GM23338 (cell line): ENCODE measurements around the gene VPS37C. TPM values are rescaled to one million over a fixed set of nuclear protein-coding genes. Genes with fewer than 3 reads are reported as not detected.

Experiments used
- ATAC-seq: fragments of 200-7000 bp; cut with Tn5 transposase; 3 replicates; pipeline ENCODE4 v1.9.1; 2020
- DNase-seq: peaks from one replicate; pipeline ENCODE4 v3.0.0-alpha.2; 2015; ENCODE audit warnings: low spot score
- H2AFZ ChIP-seq: fragments of 200-600 bp; sonication (generic); 2 replicates; pipeline ENCODE4 v1.8.0; 2016; ENCODE audit warnings: antibody characterized with exemption, mild to moderate bottlenecking, moderate library complexity
- H3F3A ChIP-seq: fragments of 200-600 bp; sonication (generic); replicated peaks from 2 replicates; pipeline ENCODE4 v1.8.0; 2017; ENCODE audit warnings: antibody characterized with exemption, mixed run types, low read depth
- H3K27ac ChIP-seq: fragments of 200-600 bp; sonication (generic); 2 replicates; pipeline ENCODE4 v1.6.1; 2016; ENCODE audit warnings: low read depth
- H3K27me3 ChIP-seq: fragments of 200-600 bp; sonication (generic); 2 replicates; pipeline ENCODE4 v1.8.0; 2016; ENCODE audit warnings: mild to moderate bottlenecking, mixed run types, moderate library complexity; ENCODE audit not compliant: insufficient read depth
- H3K36me3 ChIP-seq: fragments of 200-600 bp; sonication (generic); 2 replicates; pipeline ENCODE4 v1.8.0; 2016; ENCODE audit warnings: mild to moderate bottlenecking; ENCODE audit not compliant: insufficient read depth
- H3K4me1 ChIP-seq: fragments of 200-600 bp; sonication (generic); 2 replicates; pipeline ENCODE4 v1.8.0; 2016; ENCODE audit warnings: mild to moderate bottlenecking, moderate library complexity; ENCODE audit not compliant: insufficient read depth
- H3K4me2 ChIP-seq: fragments of 200-600 bp; sonication (generic); 2 replicates; pipeline ENCODE4 v1.7.1; 2017; ENCODE audit warnings: mixed run types
- H3K4me3 ChIP-seq: fragments of 200-600 bp; sonication (generic); 2 replicates; pipeline ENCODE4 v1.6.1; 2016; ENCODE audit warnings: mixed run types
- H3K79me2 ChIP-seq: fragments of 200-600 bp; sonication (generic); replicated peaks from 2 replicates; pipeline ENCODE4 v1.8.0; 2017; ENCODE audit warnings: mild to moderate bottlenecking; ENCODE audit not compliant: insufficient read depth
- H3K9me2 ChIP-seq: fragments of 200-600 bp; sonication (generic); 2 replicates; pipeline ENCODE4 v1.8.0; 2017; ENCODE audit not compliant: insufficient read depth
- H4K20me1 ChIP-seq: fragments of 200-600 bp; sonication (generic); replicated peaks from 2 replicates; pipeline ENCODE4 v1.8.0; 2017; ENCODE audit warnings: mild to moderate bottlenecking; ENCODE audit not compliant: insufficient read depth
- H3K27ac Mint-ChIP-seq: 2 replicates; pipeline ENCODE4 v1.8.0; 2020; ENCODE audit warnings: inconsistent platforms, mild to moderate bottlenecking, moderate library complexity, mixed read lengths
- H3K27me3 Mint-ChIP-seq: 3 replicates; pipeline ENCODE4 v1.8.0; 2022; ENCODE audit warnings: low read depth, mild to moderate bottlenecking, moderate library complexity, mixed read lengths, inconsistent platforms; ENCODE audit not compliant: insufficient read depth, poor library complexity
- H3K36me3 Mint-ChIP-seq: 3 replicates; pipeline ENCODE4 v1.8.0; 2021; ENCODE audit warnings: low read depth, mild to moderate bottlenecking, inconsistent platforms, moderate library complexity, mixed read lengths
- H3K4me1 Mint-ChIP-seq: 3 replicates; pipeline ENCODE4 v1.8.0; 2020; ENCODE audit warnings: mild to moderate bottlenecking, inconsistent platforms, mixed read lengths
- H3K4me3 Mint-ChIP-seq: 3 replicates; pipeline ENCODE4 v1.8.0; 2021; ENCODE audit warnings: moderate library complexity, mild to moderate bottlenecking, inconsistent platforms, mixed read lengths
- H3K9me3 Mint-ChIP-seq: 3 replicates; pipeline ENCODE4 v1.8.0; 2020; ENCODE audit warnings: moderate library complexity, mild to moderate bottlenecking, inconsistent platforms, mixed read lengths
- CREB1 ChIP-seq: fragments of 250-450 bp; sonication (Bioruptor Pico); IDR thresholded peaks from 2 replicates; pipeline ENCODE4 v1.5.0; 2020; ENCODE audit warnings: low read depth, mild to moderate bottlenecking, moderate library complexity
- CTCF ChIP-seq, 2 experiments: fragments of 200-600 bp in 1 of 2; sonication (generic) in 1 of 2; conservative IDR thresholded peaks; 2 replicates each; pipeline versions ENCODE4 v1.5.1 to v1.6.1; 2016 to 2017; ENCODE audit warnings: antibody characterized with exemption in 2 of 2, low read depth in 2 of 2, mild to moderate bottlenecking in 2 of 2, moderate library complexity in 1 of 2
- ETS1 ChIP-seq: IDR thresholded peaks from 2 replicates; pipeline ENCODE4 v1.6.1; 2016; ENCODE audit warnings: antibody characterized with exemption
- EZH2 ChIP-seq: fragments of 200-600 bp; sonication (generic); IDR thresholded peaks from one replicate; pipeline ENCODE4 v1.8.0; 2017; ENCODE audit warnings: antibody characterized with exemption, mild to moderate bottlenecking, low read depth; ENCODE audit not compliant: unreplicated experiment
- EZH2phosphoT487 ChIP-seq: fragments of 200-600 bp; sonication (generic); IDR thresholded peaks from one replicate; pipeline ENCODE4 v1.8.1; 2018; ENCODE audit warnings: antibody characterized with exemption; ENCODE audit not compliant: unreplicated experiment
- JUNB ChIP-seq: IDR thresholded peaks from one replicate; pipeline ENCODE4 v1.6.1; 2016; ENCODE audit warnings: antibody characterized with exemption; ENCODE audit not compliant: unreplicated experiment
- NANOG ChIP-seq: IDR thresholded peaks from 2 replicates; pipeline ENCODE4 v1.6.1; 2016; ENCODE audit warnings: antibody characterized with exemption, borderline replicate concordance
- POLR2AphosphoS5 ChIP-seq: IDR thresholded peaks from 2 replicates; pipeline ENCODE4 v1.6.1; 2016; ENCODE audit warnings: antibody characterized with exemption, low read depth
- REST ChIP-seq: IDR thresholded peaks from one replicate; pipeline ENCODE4 v1.6.1; 2018; ENCODE audit warnings: antibody characterized with exemption; ENCODE audit not compliant: unreplicated experiment
- STAT1 ChIP-seq: IDR thresholded peaks from one replicate; pipeline ENCODE4 v1.6.1; 2016; ENCODE audit warnings: antibody characterized with exemption; ENCODE audit not compliant: unreplicated experiment
- ZNF114 ChIP-seq: fragments of 250-450 bp; sonication (Bioruptor Pico); IDR thresholded peaks from 2 replicates; pipeline ENCODE4 v1.5.0; 2020; ENCODE audit warnings: mild to moderate bottlenecking, moderate library complexity
- ZNF331 ChIP-seq: fragments of 250-450 bp; sonication (Bioruptor Pico); IDR thresholded peaks from 2 replicates; pipeline ENCODE4 v1.5.0; 2020; ENCODE audit warnings: low read depth, mild to moderate bottlenecking, moderate library complexity
- ZNF462 ChIP-seq: fragments of 250-450 bp; sonication (Bioruptor Pico); IDR thresholded peaks from 2 replicates; pipeline ENCODE4 v1.5.0; 2020; ENCODE audit warnings: mild to moderate bottlenecking, moderate library complexity
- polyA plus RNA-seq: library from polyadenylated mRNA; unstranded; fragments of >200 nt; fragmentation: Nextera tagmentation; extraction: Ambion mirVana; gene quantifications from 2 replicates; pipeline ENCODE4 v1.2.1, GENCODE V29; 2016
- total RNA-seq: library from RNA; depleted of rRNA; stranded (reverse); fragments of >200 nt; shearing (Covaris generic); gene quantifications from 2 replicates; pipeline ENCODE4 v1.2.3, GENCODE V29; 2014

VPS37C gene
- total and polyA plus RNA-seq, 2 experiments from 2014 or later, result 8.8 to 19.4 TPM

- no peak for DNase-seq
- no peak overlapping the region for H3K27ac Mint-ChIP-seq
- H4K20me1 ChIP-seq, result no peaks in the 10 kb centered on the region
- no peak overlapping the region for H3K4me3 Mint-ChIP-seq
- ATAC-seq, result no peak
- no peak overlapping the region for H3K4me2 ChIP-seq
- no peaks in the 10 kb centered on the region for H3F3A ChIP-seq
- no peaks in the 10 kb centered on the region for H3K9me2 ChIP-seq
- no peaks in the 10 kb centered on the region for H3K36me3 Mint-ChIP-seq
- H3K4me3 ChIP-seq, result no peak overlapping the region
- no peak overlapping the region for H2AFZ ChIP-seq
- H3K27ac ChIP-seq, result no peak overlapping the region
- no peaks in the 10 kb centered on the region for H3K36me3 ChIP-seq
- peaks cover 6% of the 10 kb centered on the region for H3K27me3 Mint-ChIP-seq
- TF ChIP-seq POLR2AphosphoS5 (no peak), EZH2phosphoT487 (no peak), CREB1 (no peak), ZNF331 (CRISPR knock-in tag) (no peak), NANOG (no peak), ZNF114 (CRISPR knock-in tag) (no peak), JUNB (no peak), CTCF (conservative IDR thresholded peaks at IDR 0.05; ENCODE audit: low read depth in 2 of 2) (no peak), STAT1 (no peak), ETS1 (no peak), ZNF462 (CRISPR knock-in tag) (no peak), REST (no peak), EZH2 (no peak)
- no peaks in the 10 kb centered on the region for H3K9me3 Mint-ChIP-seq
- no peaks in the 10 kb centered on the region for H3K27me3 ChIP-seq
- H3K79me2 ChIP-seq, result no peaks in the 10 kb centered on the region
- no peaks in the 10 kb centered on the region for H3K4me1 Mint-ChIP-seq
- H3K4me1 ChIP-seq, result no peaks in the 10 kb centered on the region
These were observed 48.7 kb downstream of the VPS37C start for GRCh38 chr11:61112575-61112974.
